ENCODE data around the gene KLRG1.

- TF ChIP-seq PATZ1 (CRISPR knock-in tag; IDR thresholded peaks at IDR 0.05; ENCODE audit: borderline replicate concordance) (no peak), SNAI2 (CRISPR knock-in tag; IDR thresholded peaks at IDR 0.05) (no peak), ISL1 (CRISPR knock-in tag; IDR thresholded peaks at IDR 0.05) (no peak), BACH2 (CRISPR knock-in tag; IDR thresholded peaks at IDR 0.05; ENCODE audit: borderline replicate concordance) (no peak), OSR1 (CRISPR knock-in tag; IDR thresholded peaks at IDR 0.05) (no peak), ZFP30 (CRISPR knock-in tag; IDR thresholded peaks at IDR 0.05) (no peak), CSDC2 (CRISPR knock-in tag; IDR thresholded peaks at IDR 0.05) (no peak), ZNF70 (CRISPR knock-in tag; IDR thresholded peaks at IDR 0.05) (no peak), POU6F1 (CRISPR knock-in tag; IDR thresholded peaks at IDR 0.05; ENCODE audit: borderline replicate concordance, low read depth) (no peak), CSRNP3 (CRISPR knock-in tag; IDR thresholded peaks at IDR 0.05) (no peak), TCF4 (CRISPR knock-in tag; IDR thresholded peaks at IDR 0.05; ENCODE audit: borderline replicate concordance) (no peak), ZNF8 (CRISPR knock-in tag; IDR thresholded peaks at IDR 0.05) (no peak), CREB5 (CRISPR knock-in tag; IDR thresholded peaks at IDR 0.05; ENCODE audit: low read depth) (no peak), ARNTL (CRISPR knock-in tag; IDR thresholded peaks at IDR 0.05; ENCODE audit: borderline replicate concordance, low read depth) (no peak)
Observed at GRCh38 chr12:8960176-8960575, 29.2 kb upstream of the KLRG1 start.

Data from SK-N-SH treated with all-trans-retinoic acid at 6 μM for 48 hours (cell line).